GM19025 (cell line): ENCODE data around the gene PARVB.

Experiments
- ATAC-seq: cut with Tn5 transposase; IDR thresholded peaks from one replicate; pipeline ENCODE4 v1.9.1; 2021; ENCODE audit warnings: mild to moderate bottlenecking, low read depth, moderate library complexity; ENCODE audit not compliant: unreplicated experiment

Gene PARVB

GRCh38 chr22:44126807-44127206 is 102.7 kb downstream of the PARVB start:
- ATAC-seq: no peak

GRCh38 chr22:44127356-44127755 is 103.3 kb downstream of the PARVB start:
- no peak for ATAC-seq

- no peak for ATAC-seq
Observed at GRCh38 chr22:44128958-44129618, 105.0 kb downstream of the PARVB start.

GRCh38 chr22:44129619-44129976 is 105.5 kb downstream of the PARVB start:
- no peak for ATAC-seq

GRCh38 chr22:44130076-44130711 is 106.1 kb downstream of the PARVB start:
- no peak for ATAC-seq

GRCh38 chr22:44131412-44131811 is 107.3 kb downstream of the PARVB start:
- no peak for ATAC-seq

GRCh38 chr22:44131989-44132685 is 108.0 kb downstream of the PARVB start:
- no peak for ATAC-seq

- ATAC-seq: no peak
Observed at GRCh38 chr22:44132724-44133123, 108.6 kb downstream of the PARVB start.

- no peak for ATAC-seq
Observed at GRCh38 chr22:44133161-44133560, 109.1 kb downstream of the PARVB start.

- no peak for ATAC-seq
Observed at GRCh38 chr22:44133901-44134571, 109.9 kb downstream of the PARVB start.

- ATAC-seq: no peak
Observed at GRCh38 chr22:44136112-44136511, 112.0 kb downstream of the PARVB start.

- ATAC-seq: no peak
Observed at GRCh38 chr22:44136786-44137185, 112.7 kb downstream of the PARVB start.

- ATAC-seq: no peak
Observed at GRCh38 chr22:44137415-44137814, 113.3 kb downstream of the PARVB start.

GRCh38 chr22:44139773-44140172 is 115.7 kb downstream of the PARVB start:
- ATAC-seq: no peak

- no peak for ATAC-seq
Observed at GRCh38 chr22:44142421-44143104, 118.5 kb downstream of the PARVB start.

GRCh38 chr22:44143105-44143474 is 119.0 kb downstream of the PARVB start:
- ATAC-seq: no peak

GRCh38 chr22:44143579-44143978 is 119.5 kb downstream of the PARVB start:
- no peak for ATAC-seq

- ATAC-seq: no peak
Observed at GRCh38 chr22:44144046-44144569, 120.0 kb downstream of the PARVB start.

- no peak for ATAC-seq
Observed at GRCh38 chr22:44145544-44145943, 121.4 kb downstream of the PARVB start.

GRCh38 chr22:44146088-44146861 is 122.2 kb downstream of the PARVB start:
- ATAC-seq: no peak
